Inferior parietal cortex (tissue), 1 donor: ENCODE measurements around the gene LINGO3.

Source experiments
- DNase-seq: peaks from one replicate; pipeline ENCODE4 v3.0.0-alpha.2; 2016; ENCODE audit errors: extremely low spot score

Gene LINGO3

DNA sequence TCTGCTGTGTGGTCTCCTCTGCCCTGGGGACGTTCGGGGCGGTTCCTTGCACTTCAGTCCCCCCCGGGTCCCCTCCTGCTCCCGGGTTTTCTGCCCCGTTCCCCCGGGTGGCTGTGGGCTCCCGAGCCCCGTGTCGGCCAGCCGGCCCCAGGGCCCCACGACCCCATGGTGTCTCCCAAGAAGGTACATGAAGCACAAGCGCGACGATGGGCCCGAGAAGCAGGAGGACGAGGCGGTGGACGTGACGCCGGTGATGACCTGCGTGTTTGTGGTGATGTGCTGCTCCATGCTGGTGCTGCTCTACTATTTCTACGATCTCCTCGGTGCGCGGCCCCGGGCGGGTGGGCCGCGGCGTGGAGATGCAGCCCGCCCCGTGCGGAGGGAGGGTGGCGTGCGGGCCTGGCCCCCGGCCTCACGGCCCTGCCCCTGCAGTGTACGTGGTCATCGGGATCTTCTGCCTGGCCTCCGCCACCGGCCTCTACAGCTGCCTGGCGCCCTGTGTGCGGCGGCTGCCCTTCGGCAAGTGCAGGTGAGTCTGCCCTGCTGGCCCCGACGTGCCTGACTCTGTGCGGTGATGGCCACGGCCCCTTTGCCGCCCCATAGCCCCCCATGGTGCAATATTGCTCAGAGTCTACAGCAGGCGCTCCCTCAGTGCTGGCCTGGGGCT, 31.8 kb upstream of the LINGO3 start:
- DNase-seq: no peak

DNA sequence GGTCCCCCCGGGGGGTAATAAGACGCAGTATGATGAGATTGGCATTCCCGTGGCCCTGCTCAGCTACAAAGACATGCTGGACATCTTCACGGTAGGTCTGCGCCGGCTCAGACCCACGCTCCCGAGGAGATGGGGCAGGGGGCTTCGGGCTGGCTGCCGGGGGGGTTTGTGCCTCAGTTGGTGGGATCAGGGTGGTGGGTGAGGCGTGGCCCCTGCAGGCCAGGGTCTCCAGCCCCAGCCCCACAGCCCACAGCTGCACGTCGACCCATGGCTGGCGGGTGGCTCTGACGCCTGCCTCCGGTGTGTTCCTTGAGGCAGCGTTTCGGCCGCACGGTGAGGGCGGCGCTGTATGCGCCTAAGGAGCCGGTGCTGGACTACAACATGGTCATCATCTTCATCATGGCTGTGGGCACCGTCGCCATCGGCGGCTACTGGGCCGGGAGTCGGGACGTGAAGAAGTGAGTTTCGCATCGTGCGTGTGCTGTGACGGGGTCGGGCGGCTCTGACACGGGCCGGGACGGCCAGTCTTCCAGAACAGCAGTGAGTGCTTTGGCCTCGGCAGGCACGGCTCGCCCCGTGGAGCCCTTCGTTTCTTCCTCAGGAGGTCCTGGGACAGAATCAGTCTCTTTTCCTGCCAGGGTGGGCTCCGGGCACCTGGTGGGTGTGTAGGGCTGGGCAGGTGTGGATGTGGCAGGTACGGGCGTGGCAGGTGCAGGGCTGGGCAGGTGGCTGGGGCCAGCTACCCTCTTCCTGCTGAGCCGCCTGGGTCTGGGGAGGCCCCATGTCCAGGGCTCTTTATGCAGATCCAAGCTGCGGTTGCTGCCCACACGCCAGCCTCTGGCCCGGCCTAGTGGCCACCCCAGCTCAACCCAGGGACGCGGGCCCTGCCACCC, 31.0 kb upstream of the LINGO3 start:
- DNase-seq: no peak

DNA sequence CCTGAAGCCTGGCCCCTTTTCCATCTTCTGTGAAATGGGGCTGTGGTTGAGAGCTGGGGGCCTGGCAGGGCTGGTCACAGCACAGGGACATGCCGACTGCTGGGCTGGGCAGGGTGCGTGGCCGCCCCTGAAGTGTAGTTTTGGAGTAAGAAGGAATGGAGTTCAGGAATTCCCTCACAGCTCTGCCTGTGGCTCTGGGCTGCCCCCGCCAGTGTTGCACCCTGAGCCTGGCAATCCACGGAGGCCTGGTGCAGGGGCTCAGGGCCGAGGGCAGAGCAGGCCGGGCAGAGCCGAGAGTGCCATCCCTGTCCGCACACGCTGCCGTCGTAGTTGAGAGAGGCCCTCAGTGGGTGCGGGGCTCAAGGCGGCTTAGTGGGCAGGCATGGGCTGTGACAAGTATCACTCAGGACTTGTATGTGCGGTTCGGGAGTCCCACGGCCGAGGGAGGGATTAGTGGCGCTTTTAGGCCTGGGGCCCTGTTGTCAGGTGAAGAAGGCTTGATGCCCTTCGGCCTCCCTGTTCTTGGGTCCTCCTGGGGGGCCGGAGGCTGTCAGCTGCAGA, 30.2 kb upstream of the LINGO3 start:
- no peak for DNase-seq

DNA sequence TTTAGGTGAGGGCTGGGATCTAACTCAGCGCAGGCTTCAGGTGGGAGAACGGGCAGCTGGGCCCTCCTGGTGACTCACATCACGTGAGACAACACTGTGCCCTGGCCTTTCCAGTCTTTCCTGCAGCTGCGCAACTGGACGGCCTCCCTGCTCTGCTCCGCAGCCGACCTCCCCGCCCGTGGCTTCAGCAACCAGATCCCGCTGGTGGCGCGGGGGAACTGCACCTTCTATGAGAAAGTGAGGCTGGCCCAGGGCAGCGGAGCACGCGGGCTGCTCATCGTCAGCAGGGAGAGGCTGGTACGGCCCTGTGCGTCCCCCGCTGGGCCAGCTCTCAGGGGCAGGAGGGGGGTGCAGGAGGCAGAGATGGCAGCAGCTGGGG, 29.4 kb upstream of the LINGO3 start:
- no peak for DNase-seq

DNA sequence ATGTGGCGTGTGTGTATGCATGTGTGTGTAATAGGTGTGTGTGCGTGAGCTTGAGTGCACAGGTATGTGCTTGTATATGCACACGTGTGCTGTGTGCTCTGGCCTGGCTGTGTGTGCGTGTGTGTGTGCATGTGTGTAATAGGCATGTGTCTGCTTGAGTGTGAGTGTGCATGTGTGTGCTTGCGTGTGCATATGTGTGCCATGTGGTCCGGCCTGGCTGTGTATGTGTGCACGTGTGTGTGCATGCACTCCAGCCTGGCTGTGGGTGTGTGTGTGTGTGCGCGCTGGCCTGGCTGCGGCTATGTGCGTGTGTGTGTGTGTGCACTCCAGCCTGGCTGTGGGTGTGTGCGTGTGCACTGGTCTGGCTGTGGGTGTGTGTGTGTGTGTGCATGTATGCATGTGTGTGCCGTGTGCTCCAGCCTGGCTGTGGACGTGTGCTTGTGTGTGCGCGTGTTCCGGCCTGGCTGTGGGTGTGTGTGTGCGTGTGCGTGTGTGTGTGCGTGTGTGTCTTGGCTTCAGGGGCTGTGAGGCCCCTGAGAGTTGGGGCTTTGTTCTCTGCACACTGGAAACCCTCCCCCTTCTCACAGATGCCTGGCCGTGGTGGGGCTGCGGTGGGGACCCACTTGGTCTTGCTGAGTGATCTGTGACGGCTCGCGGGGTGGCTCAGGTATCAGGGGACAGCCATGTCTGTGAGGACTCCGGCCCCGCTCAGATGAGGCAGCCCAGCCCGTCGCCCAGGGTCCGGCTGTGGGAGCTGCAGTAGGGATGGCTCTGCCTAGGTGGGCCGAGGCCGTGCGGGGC, 28.8 kb upstream of the LINGO3 start:
- no peak for DNase-seq

DNA sequence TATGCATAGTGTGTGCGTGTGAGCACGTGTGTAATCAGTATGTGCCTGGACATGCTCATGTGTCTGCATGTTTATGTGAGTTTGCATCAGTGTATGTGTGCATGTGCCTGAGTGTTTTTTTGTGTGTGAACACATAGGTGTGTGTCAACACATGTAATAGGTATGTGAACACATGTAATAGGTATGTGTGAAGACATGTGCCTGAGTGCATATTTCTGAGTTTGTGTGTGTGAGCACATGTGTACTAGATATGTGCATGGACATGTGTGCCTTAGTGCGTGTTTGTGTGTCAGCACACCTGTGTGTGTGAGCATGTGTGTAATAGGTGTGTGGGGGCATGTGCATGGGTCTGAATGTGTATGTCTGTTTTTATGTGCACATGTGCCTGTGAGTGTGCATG, 27.9 kb upstream of the LINGO3 start:
- no peak for DNase-seq

DNA sequence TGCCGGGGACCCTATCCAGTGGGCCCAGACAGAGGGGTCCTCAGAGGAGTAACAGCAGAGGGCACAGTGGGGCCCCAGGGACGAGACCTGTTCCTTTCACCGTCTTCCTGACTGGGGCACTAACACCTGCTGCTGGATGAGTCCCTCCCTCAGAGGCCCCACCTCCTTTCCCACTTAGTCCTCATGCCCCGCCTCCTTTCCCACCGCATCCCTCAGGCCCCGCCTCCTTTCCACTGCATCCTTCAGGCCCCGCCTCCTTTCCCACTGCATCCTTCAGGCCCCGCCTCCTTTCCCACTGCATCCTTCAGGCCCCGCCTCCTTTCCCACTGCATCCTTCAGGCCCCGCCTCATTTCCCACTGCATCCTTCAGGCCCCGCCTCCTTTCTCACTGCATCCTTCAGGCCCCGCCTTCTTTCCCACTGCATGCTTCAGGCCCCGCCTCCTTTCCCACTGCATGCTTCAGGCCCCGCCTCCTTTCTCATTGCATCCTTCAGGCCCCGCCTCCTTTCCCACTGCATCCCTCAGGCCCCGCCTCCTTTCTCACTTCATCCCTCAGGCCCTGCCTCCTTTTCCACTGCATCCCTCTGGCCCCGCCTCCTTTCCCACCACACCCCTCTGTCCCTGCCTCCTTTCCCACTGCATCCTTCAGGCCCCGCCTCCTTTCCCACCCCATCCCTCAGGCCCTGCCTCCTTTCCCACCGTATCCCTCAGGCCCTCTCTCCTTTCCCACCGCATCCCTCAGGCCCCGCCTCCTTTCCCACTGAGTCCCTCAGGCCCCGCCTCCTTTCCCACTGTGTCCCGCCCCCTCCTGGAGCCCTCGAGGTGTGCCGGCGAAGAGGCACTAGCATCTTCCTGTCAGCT, 27.3 kb upstream of the LINGO3 start:
- no peak for DNase-seq

DNA sequence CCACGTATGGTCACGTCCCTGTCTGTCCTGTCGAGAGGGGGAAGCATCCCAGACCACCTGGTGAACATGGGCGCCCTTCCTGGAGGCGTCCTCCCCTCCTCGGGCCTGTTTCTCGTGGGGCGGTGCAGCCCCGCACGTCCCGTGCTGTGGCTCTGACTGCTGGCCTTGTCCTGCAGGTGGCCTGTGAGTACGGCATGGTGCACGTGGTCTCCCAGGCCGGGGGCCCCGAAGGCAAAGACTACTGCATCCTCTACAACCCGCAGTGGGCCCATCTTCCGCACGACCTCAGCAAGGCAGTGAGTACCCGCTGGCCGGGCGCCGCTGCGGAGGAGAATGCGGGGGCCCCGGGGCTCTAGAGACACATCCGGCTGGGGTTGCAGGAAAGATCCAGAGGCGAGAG, 26.5 kb upstream of the LINGO3 start:
- DNase-seq: no peak

DNA sequence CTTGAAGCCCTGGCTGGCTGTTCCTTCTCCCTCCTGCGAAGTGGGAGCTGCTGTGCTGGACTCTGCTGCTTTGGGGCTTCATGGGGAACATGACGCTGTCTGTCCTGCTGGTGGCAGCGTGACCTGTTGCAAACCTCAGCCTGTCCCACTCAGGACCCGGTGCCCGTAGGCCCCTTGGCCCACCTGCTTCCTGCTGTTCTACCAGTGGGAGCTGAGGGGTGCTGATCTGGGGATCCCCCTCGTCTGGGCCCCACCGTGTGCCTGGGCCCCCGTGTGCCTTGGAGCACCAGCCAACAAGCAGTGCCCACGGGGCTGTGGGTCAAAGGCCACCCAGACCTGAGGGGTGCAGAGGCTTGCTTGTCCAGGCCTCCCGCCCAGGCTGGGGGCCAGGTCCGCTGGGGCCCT, 25.9 kb upstream of the LINGO3 start:
- no peak for DNase-seq

DNA sequence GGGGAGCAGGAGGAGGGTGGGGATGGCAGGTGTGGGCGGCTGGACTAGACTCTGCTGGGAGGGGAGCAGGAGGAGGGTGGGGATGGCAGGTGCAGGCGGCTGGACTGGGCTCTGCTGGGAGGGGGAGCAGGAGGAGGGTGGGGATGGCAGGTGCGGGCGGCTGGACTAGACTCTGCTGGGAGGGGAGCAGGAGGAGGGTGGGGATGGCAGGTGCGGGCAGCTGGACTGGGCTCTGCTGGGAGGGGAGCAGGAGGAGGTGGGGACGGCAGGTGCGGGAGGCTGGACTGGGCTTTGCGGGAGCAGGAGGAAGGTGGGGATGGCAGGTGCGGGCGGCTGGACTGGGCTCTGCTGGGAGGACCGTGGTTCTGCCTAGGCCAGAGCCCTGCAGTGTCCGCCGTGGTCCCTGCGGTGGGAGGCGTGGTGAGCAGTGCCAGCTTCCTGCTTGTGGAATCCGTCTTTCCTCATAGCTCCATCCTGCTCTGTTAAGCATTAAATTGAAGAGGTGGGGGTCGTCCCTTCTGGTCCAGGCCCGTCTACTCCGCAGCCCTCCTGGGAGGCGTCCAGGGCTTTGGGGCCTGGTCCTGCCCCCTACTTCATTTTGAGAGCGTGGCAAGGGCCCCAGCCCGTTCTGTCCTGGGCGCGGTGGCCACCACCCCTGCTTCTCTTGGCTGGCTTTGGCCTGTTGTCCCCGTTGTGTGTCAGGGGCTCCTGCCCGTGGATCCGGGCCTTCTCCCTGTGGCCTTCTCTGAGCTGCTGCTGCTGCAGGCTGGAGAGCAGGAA, 25.3 kb upstream of the LINGO3 start:
- no peak for DNase-seq

DNA sequence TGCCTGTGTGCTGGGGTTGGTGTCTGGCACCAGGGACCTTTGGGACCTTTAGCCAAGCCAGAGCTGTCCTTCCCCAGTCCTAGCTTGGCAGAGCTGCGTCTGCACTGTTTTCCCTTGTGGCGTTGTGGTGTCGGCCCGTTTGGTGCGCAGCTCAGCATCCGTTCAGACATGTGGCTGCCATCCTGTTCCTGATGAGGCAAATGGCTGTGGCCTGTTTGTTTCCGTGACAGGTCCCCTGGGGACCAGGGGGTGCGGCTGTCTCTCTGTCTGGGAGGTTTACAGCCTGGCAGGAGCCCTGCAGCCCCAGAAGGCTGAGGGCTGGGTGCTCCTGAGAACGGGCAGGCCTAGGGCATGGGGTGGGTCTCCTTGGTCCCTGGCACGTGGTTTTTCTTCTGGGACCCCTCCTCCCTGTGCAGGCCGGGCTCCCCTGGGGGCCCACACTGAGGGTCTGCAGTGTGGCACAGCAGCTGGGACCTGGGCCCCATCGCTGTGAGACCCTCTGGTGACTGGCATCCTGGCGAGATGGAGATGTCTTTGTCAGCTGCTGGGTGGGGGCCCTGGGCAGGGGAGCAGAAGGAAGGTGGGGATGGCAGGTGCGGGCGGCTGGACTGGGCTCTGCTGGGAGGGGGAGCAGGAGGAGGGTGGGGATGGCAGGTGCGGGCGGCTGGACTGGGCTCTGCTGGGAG, 24.5 kb upstream of the LINGO3 start:
- DNase-seq: no peak

DNA sequence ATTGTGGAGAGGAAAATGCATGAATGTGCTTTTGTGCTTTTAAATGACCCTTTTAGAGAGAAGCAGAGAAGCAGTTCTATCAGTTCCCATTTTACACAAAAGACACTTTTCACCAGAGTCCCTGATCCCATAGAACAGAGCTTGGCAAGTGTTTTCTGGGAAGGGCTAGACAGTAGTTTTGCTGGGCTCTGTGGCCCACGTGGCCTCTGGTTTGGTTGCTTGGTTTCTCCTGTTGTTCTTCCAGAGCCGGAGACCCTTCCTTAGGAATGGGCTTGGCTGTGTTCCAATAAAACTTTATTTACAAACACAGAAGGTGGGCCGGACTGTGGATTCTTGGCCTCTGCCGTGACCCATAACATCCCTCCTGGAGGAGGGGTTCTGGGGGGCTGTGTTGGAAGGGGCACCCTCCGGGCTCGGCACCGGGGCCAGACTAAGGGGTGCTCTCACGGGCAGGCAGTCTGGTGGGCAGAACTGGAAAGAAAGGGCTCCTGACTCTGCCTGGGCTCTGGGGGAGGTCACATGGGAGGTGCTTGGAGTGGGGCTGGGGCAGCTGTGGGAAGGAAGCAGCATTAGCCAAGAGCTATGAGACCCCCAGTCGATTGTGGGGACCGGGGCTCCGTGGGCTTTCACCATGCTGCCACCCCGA, 23.8 kb upstream of the LINGO3 start:
- DNase-seq: no peak

DNA sequence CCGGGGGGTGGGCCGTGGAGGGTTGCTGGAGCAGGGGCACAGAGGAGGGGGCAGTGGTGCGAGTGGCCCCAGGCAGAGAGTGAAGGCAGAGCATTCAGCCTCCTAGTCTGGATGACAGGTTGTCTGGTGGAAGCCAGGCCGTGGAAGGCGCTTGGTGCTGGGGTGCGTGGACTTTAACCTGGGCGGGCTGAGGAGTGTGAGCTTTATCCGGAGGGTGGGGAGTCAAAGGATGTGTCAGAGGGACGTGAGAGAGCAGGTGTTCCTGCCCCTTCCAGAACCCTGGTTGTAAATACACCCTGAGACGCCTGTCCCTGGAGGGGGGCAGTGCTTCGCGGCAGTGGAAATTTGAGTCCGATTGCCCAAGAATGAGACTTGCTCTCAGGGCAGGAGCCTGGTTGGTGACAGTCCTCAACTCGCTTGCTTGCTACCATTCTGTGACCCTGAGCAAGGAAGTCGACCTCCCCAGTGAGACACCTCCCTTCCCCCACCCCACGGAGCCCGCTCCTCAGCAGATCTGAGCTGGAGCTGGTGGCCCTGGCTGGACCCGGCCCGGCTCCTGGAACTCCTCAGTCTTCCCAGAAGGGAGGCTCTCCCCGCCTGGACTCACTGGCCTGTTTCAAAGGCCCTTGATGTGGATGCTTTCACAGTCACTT, 22.8 kb upstream of the LINGO3 start:
- no peak for DNase-seq

DNA sequence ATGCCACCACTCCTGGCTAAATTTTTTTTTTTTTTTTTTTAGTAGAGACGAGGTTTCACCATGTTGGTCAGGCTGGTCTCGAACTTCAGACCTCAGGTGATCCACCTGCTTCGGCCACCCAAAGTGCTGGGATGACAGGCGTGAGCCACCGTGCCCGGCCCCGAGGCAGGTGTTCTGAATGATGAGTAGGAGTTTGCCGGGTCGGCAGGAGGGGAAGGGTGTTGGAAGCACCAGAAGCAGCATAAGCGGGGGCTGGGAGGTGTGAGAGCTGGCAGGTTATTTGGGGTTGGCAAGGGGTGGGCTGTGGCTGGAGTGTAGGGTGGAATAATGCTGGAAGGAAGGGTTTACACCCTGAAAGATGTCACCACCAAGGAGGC, 22.3 kb upstream of the LINGO3 start:
- DNase-seq: no peak

DNA sequence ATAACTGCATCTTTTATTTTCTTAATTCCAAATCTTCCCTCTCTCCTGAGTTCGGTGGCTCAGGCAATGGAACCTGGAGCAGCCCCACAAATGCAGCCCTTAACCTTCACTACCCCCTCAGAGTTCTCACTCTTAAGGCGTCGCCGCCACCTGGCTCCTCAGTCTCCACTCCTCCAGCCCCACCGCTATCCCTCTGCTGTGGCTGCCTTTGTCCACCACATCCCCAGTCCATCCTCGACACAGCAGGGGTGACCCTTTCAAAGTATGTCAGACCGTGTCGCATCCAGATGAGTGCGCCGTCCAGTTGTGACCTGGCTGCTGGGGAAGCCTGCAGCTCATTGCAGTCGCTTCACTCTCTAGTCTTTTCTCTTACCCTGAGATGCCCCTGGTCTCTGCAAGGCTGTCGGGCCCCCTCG, 21.6 kb upstream of the LINGO3 start:
- no peak for DNase-seq

DNA sequence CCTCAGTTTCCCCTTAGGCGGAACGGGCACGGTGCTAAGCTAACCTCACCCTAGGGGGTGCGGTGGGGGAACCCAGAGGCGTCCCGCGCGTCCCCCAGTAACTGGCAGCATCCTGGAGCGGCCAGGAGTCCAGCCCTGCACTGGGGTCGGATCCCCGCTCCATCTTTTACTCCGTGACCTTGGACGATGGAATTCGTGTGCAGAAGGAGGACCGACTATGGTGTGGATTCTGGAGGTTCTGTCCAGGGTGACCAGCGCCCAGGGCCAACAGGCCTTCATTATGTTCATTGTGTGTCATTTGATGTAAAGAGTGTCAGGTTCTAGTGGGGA, 21.2 kb upstream of the LINGO3 start:
- DNase-seq: no peak

DNA sequence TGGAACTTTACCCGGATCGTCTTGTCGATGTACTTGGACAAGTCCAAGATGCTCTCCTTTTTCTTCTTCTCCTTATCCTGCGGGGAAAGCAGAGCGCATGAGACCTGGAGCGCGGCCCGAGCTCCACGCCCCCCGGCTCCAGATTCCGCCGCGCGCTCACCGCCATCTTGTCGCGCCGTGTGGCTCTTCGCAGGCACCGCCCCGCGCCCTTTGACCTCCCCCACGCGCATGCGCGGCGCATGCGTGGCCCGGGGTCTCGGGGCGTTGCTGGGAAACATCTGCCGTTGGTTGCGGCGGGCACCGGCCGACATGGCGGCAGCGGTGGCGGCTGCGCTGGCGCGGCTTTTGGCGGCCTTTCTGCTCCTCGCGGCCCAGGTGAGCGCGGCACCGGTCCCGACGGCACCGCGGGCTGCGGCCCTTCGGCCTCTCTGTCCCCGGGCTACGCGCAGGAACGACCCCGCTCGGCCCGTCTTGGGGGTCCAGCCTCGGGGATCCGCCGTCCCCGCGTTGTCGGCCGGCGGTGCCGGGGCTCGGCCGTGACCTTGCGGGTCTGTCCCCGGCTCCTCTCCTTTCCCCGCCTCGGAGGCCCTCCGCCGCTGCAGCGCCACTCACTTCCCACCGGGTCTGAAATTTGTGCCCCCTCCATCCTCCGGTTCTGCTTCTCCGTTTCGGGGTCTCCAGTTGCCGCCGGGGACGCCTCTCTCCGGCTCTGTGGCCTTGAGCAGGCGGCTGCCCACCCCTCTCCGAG, 20.6 kb upstream of the LINGO3 start, which contains the start of the genes LSM7 and SPPL2B:
TSS of gene LSM7 (minus strand) at position 186 of the 748 bp plus-strand sequence. CDS start at position 166, 20 bp downstream.
TSS of gene SPPL2B (plus strand) at position 284 of the 748 bp plus-strand sequence. CDS start at position 310, 26 bp downstream.
- DNase-seq: peak; percentile 96
